Subcutaneous abdominal adipose tissue (tissue), 5 donors: Measurements from ENCODE around the gene ACAP2.

Source experiments
- H3K27ac ChIP-seq: one replicate; pipeline ENCODE4 v1.7.0; 2013; ENCODE audit warnings: low read depth, mild to moderate bottlenecking, inconsistent platforms, low read length, moderate library complexity
- H3K27me3 ChIP-seq, 5 donors: one replicate each; pipeline ENCODE4 v1.7.0; 2013; ENCODE audit warnings: low read length in 5 of 5, inconsistent platforms in 1 of 5; ENCODE audit not compliant: control insufficient read depth in 5 of 5, insufficient read depth in 4 of 5
- H3K36me3 ChIP-seq, 5 donors: one replicate each; pipeline ENCODE4 v1.7.0; 2013; ENCODE audit warnings: low read length in 5 of 5; ENCODE audit not compliant: control insufficient read depth in 5 of 5, insufficient read depth in 5 of 5
- H3K4me1 ChIP-seq, 5 donors: one replicate each; pipeline ENCODE4 v1.7.0; 2013; ENCODE audit warnings: low read length in 5 of 5, mild to moderate bottlenecking in 3 of 5, moderate library complexity in 1 of 5; ENCODE audit not compliant: control insufficient read depth in 5 of 5, insufficient read depth in 5 of 5
- H3K4me3 ChIP-seq, 5 donors: one replicate each; pipeline ENCODE4 v1.7.0; 2013; ENCODE audit warnings: low read length in 5 of 5, low read depth in 1 of 5
- H3K9ac ChIP-seq, 5 donors: one replicate each; pipeline ENCODE4 v1.7.0; 2013; ENCODE audit warnings: low read length in 5 of 5, mild to moderate bottlenecking in 4 of 5, moderate library complexity in 3 of 5
- H3K9me3 ChIP-seq, 5 donors: one replicate each; pipeline ENCODE4 v1.7.0; 2013; ENCODE audit warnings: low read length in 5 of 5; ENCODE audit not compliant: control insufficient read depth in 5 of 5
- donor health status: healthy.
- donor health status: healthy.
- donor health status: healthy.
- donor health status: healthy.
- donor health status: healthy.

ACAP2 gene

GRCh38 chr3:195271410-195272243 lies 171.2 kb downstream of the ACAP2 start:
- H3K27ac ChIP-seq: peak overlapping the region; percentile 73
- no peaks in the 10 kb centered on the region for H3K9me3 ChIP-seq
- peak overlapping the region; percentile 78 to 98 (median 86) for H3K4me3 ChIP-seq
- H3K9ac ChIP-seq: peak overlapping the region in 4 of 5 donors; percentile 46 to 79 (median 67)
- H3K4me1 ChIP-seq: peaks cover 6 to 29% (median 26%) of the 10 kb centered on the region in 5 donors
- peaks cover 0 to 10% (median under 1%) of the 10 kb centered on the region in 5 donors for H3K36me3 ChIP-seq
- H3K27me3 ChIP-seq: no peaks in the 10 kb centered on the region

- peak within 1 kb of the TSS in 4 of 5 donors; percentile 63 to 79 (median 67) for H3K9ac ChIP-seq
- H3K27ac ChIP-seq: peak within 1 kb of the TSS; percentile 73
- H3K27me3 ChIP-seq: no peaks in the 10 kb centered on the region
- H3K4me3 ChIP-seq: peak within 1 kb of the TSS; percentile 78 to 98 (median 86)
- H3K36me3 ChIP-seq: peaks cover 0 to 9% (median 2%) of the 10 kb centered on the region in 5 donors
- no peaks in the 10 kb centered on the region for H3K9me3 ChIP-seq
- peaks cover 6 to 29% (median 26%) of the 10 kb centered on the region in 5 donors for H3K4me1 ChIP-seq
Measured at GRCh38 chr3:195270817-195271409, 171.9 kb downstream of the ACAP2 start, which contains the start of gene XXYLT1. Gene XXYLT1 (minus strand): TSS chr3:195271159. CDS start chr3:195271058, 101 bp downstream.

- peak overlapping the region in 4 of 5 donors; percentile 21 to 79 (median 67) for H3K9ac ChIP-seq
- H3K9me3 ChIP-seq: no peaks in the 10 kb centered on the region
- peaks cover 0 to 5% (median 0%) of the 10 kb centered on the region in 5 donors for H3K36me3 ChIP-seq
- H3K27me3 ChIP-seq: no peaks in the 10 kb centered on the region
- H3K27ac ChIP-seq: no peak overlapping the region
- peak overlapping the region; percentile 55 to 98 (median 86) for H3K4me3 ChIP-seq
- H3K4me1 ChIP-seq: peaks cover 6 to 29% (median 26%) of the 10 kb centered on the region in 5 donors
Measured at GRCh38 chr3:195270079-195270816, 172.6 kb downstream of the ACAP2 start.

GRCh38 chr3:195269375-195270078 lies 173.3 kb downstream of the ACAP2 start:
- no peak overlapping the region for H3K27ac ChIP-seq
- peaks cover 6 to 29% (median 26%) of the 10 kb centered on the region in 5 donors for H3K4me1 ChIP-seq
- H3K9ac ChIP-seq: peak overlapping the region in 3 of 5 donors; percentile 21 to 71 (median 63)
- H3K36me3 ChIP-seq: peaks cover 0 to 5% (median 0%) of the 10 kb centered on the region in 5 donors
- no peaks in the 10 kb centered on the region for H3K27me3 ChIP-seq
- H3K9me3 ChIP-seq: no peaks in the 10 kb centered on the region
- H3K4me3 ChIP-seq: peak overlapping the region; percentile 55 to 98 (median 86)

GRCh38 chr3:195268576-195269309 lies 174.1 kb downstream of the ACAP2 start:
- H3K9ac ChIP-seq: no peak overlapping the region
- peaks cover 6 to 29% (median 26%) of the 10 kb centered on the region in 5 donors for H3K4me1 ChIP-seq
- H3K36me3 ChIP-seq: peaks cover 0 to 5% (median 0%) of the 10 kb centered on the region in 5 donors
- no peak overlapping the region for H3K4me3 ChIP-seq
- no peaks in the 10 kb centered on the region for H3K9me3 ChIP-seq
- no peak overlapping the region for H3K27ac ChIP-seq
- H3K27me3 ChIP-seq: no peaks in the 10 kb centered on the region

- Histone ChIP-seq H3K27ac (no peak overlapping the region), H3K4me1 (peaks cover 6 to 29% (median 26%) of the 10 kb centered on the region in 5 donors), H3K4me3 (no peak overlapping the region), H3K9me3 (no peaks in the 10 kb centered on the region), H3K36me3 (peaks cover 0 to 5% (median 0%) of the 10 kb centered on the region in 5 donors), H3K27me3 (no peaks in the 10 kb centered on the region), H3K9ac (no peak overlapping the region)
Measured at GRCh38 chr3:195267096-195267495, 175.7 kb downstream of the ACAP2 start.

- Histone ChIP-seq H3K27me3 (no peaks in the 10 kb centered on the region), H3K9me3 (no peaks in the 10 kb centered on the region), H3K36me3 (peaks cover 0 to 5% (median 0%) of the 10 kb centered on the region in 5 donors), H3K4me3 (no peak overlapping the region), H3K9ac (no peak overlapping the region), H3K4me1 (peaks cover 6 to 23% (median 21%) of the 10 kb centered on the region in 5 donors), H3K27ac (no peak overlapping the region)
Measured at GRCh38 chr3:195266428-195266827, 176.4 kb downstream of the ACAP2 start.

- no peaks in the 10 kb centered on the region for H3K9me3 ChIP-seq
- H3K9ac ChIP-seq: no peak overlapping the region
- H3K36me3 ChIP-seq: peaks cover 0 to 5% (median 0%) of the 10 kb centered on the region in 5 donors
- peaks cover 6 to 23% (median 22%) of the 10 kb centered on the region in 5 donors for H3K4me1 ChIP-seq
- H3K27ac ChIP-seq: no peak overlapping the region
- H3K4me3 ChIP-seq: no peak overlapping the region
- H3K27me3 ChIP-seq: no peaks in the 10 kb centered on the region
Measured at GRCh38 chr3:195265363-195265976, 177.3 kb downstream of the ACAP2 start.
